Central memory CD4-positive, alpha-beta T cell (primary cell): ENCODE measurements around the gene DLST.

Experiments used
- DNase-seq: peaks from one replicate; pipeline ENCODE4 v3.0.0; 2022

DLST gene

GRCh38 chr14:74860899-74861733 lies 20.6 kb upstream of the DLST start:
- peak; percentile 79 for DNase-seq

- no peak for DNase-seq
Observed at GRCh38 chr14:74861734-74862090, 20.0 kb upstream of the DLST start.

GRCh38 chr14:74863274-74863673 lies 18.4 kb upstream of the DLST start:
- no peak for DNase-seq

DNA sequence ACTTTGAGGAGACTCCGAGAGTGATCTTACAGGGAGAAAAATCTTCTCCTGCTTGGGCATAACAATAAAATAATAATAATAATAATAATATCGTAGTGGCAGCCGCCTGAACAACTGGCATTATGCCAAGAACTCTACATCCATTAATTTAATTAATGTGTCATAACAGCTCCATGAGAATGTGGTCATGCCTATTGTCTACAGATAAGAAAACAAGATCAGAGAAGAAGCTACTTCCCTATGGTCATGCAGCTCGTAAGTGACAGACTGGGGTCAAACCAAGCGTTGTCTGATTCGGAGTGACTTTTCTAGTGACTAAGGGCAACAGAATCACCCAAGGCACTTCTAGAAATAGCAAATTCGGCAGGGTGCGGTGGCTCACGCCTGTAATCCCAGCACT lies 17.5 kb upstream of the DLST start:
- DNase-seq: no peak

DNA sequence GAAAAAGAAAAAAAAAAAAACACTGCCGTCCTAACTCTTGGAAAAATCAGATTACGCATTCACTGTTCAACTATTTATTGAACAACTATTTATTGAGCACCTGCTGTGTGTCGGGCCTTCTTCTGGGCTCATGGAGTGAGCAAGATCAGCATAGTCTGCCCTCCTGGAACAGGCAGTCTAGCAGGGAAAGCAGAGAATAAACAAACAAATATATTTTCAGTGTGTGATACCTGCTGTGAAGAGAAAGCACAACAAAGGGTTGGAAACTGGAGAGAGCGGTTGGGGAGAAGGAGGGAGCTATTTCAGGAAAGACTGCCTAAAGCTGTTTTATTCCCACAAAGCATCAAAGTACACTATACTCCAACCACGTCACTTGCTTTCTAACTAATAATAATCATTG lies 16.6 kb upstream of the DLST start:
- DNase-seq: no peak

DNA sequence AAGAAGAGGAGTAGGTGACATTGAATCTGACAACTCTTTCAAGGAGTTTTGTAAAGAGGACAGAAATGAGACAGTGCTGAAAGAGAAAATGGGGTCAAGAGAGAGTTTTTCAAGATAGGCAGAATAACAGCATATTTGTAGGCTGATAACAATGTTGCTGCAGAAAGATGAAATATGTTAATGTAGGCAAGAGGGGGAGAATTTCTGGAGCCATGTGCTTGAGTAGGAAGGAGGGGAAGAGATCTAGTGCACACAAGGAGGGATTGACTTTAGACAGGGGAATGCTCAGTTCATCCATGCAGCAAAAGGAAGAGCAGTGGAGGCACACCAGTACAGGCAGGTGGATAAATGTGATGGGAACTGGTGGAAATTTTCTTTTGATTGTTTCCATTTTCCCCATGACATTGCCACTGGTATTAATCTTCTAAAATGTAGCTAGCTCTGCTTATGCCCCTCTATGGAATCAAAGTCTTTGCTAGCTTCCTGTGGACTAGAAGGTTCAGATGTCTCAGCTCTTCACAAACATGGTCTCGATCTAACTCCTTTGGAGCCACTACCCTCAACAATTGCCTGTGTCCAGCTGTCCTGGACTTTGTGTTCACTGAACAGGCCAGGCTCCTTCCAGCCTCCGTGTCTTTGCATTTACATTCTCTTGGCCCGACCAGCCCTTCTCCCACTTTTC lies 14.9 kb upstream of the DLST start:
- no peak for DNase-seq

DNA sequence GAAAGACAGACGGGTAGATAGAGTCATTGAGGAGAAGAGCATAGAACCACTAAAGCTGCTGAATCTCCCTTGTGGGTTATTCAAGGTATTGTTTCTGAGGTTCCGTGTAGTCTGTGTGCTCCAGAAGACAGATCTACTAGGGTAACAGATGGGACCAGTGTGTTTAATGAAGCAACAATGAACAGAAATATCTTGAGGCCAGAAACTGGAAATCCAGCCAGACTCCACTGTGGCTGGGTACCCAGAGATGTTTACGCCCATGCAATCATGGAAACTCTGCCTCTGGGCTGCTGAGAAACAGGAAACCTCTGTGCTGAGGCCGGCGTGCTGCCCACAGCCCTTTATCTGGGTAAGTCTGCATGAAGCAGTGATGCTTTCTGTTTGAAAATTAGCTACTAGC lies 14.0 kb upstream of the DLST start:
- DNase-seq: peak; percentile 33

DNA sequence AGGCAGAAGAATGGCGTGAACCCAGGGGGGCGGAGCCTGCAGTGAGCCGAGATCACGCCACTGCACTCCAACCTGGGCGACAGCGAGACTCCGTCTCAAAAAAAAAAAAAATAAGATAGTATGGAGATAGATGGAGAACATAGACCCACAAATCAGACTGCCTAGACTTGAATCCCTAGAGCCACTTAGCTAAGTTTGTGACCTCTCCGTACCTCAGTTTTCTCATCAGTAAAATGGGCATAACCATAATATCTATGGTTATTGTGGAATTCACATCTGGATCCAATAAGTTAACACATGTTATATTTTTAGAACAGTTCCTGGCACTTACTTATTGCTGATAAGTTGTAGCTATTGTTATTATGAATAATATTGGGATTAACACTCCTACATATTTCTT lies 13.0 kb upstream of the DLST start:
- no peak for DNase-seq

GRCh38 chr14:74871819-74872218 lies 9.9 kb upstream of the DLST start:
- no peak for DNase-seq

DNA sequence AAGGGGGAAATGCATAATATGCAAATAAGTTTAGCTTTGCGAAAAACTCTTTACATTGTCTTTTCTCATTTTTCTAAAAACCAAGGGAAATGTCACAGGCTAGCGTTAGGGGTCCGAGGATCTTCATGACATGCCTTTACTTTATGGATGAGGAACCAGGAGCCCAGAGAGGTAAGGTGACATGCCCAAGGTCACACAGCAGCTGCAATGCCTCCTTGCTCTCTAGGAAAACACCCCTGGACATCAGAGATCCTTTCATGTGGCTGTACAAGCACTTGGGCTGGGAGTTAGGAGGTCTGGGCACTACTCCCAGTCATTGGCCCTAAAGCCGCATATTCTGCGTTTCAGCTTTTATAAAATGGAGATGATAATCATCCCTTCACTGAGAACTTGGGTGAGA lies 6.5 kb upstream of the DLST start:
- no peak for DNase-seq

DNA sequence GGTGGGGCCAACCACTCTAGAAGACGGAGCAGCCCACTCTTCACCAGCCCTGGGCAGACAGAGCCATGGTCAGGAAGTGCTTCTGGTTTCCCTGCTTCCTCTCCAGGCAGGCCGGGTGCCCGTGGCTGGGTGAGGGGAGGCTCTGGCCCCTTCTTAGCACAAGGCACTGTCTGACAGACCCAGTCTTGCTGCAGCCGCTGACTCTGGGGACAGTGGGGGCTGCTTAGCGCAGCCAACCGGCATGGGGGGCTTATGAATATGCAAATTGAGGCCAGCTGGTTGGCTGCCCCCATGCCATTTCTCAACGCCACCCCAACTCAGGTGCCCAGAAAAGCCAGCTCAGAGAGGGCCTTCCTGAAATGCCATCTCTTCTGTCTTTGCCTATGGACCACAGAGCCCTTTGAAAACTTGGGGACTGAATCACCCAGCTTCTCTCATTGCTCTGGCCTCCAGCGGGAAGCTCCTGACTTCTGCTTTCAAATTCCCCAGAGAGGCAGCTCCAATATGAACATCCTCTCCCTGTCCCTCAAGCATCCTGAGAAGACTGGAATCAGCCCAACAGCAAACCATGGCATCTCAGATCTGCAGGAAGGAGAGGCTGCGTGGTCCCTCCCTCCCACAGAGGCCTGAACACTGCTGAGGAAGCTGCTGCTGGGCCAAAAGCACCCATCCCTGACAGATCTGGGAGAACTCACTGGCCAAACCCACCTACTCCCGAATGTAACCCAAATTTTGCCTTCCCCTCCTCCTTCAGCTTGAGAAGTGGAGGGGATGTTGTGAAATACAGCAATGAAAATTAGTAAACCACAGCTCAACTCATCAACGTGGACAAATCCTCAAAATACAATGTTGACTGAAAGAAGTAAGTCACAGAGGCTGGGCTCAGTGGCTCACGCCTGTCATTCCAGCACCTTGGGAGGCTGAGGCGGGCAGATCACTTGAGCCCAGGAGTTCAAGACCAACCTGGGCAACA lies 5.5 kb upstream of the DLST start, which contains the start of gene PROX2:
Gene PROX2 (minus strand): TSS at position 205 of the 973 bp plus-strand sequence. CDS start 12,311 bp downstream, outside the sequence.
- DNase-seq: no peak

- DNase-seq: no peak
Observed at GRCh38 chr14:74879427-74880182, 2.1 kb upstream of the DLST start.

DNA sequence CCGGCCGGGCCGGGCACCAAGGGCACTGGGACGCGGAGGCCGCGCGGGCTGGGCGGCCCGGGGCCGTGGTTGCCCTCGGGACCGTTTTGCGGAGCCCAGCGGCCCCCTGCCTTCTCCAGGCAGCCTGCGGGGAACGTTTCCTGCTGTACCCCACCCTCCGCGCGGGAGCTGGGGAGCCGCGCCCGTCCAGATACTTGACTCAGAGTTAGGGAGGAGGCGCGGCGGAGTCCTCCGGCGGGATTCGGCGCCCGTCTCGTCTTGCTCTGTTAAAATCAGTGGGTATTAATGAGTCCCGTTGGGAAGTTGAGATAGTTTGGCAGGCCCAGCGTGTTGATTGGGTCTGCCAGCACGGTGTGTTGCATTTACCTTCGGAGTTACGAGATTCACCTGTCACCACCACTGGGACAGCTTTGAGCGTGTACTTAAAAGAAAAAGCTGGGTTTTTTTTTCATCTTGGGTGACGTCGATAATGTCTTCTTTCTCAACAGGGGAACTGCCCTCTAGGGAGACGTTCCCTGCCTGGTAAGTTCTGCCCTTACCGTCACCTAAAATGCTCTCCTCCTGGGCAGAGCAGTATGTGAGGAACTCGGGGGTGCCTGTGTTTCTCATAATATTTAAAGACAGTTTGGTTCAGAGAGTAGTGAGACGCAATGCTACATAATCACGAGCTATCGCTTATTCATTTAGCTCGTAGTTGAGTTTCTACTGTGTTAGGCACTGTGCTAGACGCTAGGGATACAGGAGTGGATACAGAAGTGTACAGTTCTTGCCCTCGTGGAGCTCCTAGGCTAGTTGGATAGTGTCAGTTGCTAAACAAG lies 596 bp downstream of the DLST start:
- peak; percentile 75 for DNase-seq

DNA sequence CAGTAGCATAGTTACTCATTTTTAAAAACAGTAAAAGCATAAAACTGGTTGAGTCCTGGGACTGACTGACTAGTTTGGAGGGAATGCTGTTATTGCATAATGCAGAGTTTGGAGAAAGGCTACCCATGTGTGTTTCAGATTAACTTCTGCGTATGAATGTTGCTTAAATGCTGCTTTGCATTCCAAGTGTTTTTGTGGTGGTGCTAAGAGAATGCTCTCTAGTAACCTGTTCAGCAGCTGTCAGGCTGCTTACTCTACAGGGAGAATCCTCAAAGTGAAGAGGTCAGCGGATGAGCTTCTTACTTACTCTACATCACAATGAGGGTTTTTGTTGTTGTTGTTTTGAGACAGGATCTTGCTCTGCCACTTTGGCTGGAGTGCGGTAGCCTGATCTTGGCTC lies 4.3 kb downstream of the DLST start:
- DNase-seq: no peak

GRCh38 chr14:74888164-74889158 lies 6.7 kb downstream of the DLST start:
- DNase-seq: no peak

GRCh38 chr14:74890262-74890661 lies 8.5 kb downstream of the DLST start:
- DNase-seq: no peak

GRCh38 chr14:74891870-74892269 lies 10.2 kb downstream of the DLST start:
- DNase-seq: no peak

DNA sequence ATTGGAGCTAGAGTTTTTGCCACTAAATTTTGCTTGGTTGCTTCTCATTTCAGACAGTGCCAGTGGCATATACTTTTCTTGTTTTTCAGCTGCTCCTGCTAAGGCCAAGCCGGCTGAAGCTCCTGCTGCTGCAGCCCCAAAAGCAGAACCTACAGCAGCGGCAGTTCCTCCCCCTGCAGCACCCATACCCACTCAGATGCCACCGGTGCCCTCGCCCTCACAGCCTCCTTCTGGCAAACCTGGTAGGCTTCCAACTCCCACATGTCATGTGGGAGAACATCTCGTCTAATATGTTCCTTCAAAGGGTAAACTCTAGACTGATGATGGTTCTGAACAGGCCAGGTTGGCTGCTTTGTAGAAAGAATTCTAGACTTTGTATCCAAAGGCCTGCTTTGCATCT lies 11.0 kb downstream of the DLST start:
- no peak for DNase-seq

- no peak for DNase-seq
Observed at GRCh38 chr14:74893614-74894091, 11.9 kb downstream of the DLST start.

GRCh38 chr14:74896400-74896799 lies 14.7 kb downstream of the DLST start:
- DNase-seq: no peak
